Hematopoietic multipotent progenitor cell (in vitro differentiated cells): ENCODE results near the gene PABPN1L. TPM values are rescaled to one million over a fixed set of nuclear protein-coding genes. Genes with fewer than 3 reads are reported as not detected.
A peak's percentile ranks its signal among the peaks of the same experiment; 100 is the strongest.

ENCODE experiments used
- DNase-seq, 3 donors: peaks; one replicate each; pipeline ENCODE4 v3.0.0-alpha.2; 2011 to 2015; ENCODE audit warnings: low read depth in 2 of 3, low spot score in 2 of 3
- total RNA-seq: library from RNA; depleted of rRNA; stranded (reverse); fragments of >200 nt; gene quantifications from one replicate; pipeline ENCODE4 v1.2.3, GENCODE V29; 2012

PABPN1L gene
- total RNA-seq, 1 donor: 0.54 TPM

DNA sequence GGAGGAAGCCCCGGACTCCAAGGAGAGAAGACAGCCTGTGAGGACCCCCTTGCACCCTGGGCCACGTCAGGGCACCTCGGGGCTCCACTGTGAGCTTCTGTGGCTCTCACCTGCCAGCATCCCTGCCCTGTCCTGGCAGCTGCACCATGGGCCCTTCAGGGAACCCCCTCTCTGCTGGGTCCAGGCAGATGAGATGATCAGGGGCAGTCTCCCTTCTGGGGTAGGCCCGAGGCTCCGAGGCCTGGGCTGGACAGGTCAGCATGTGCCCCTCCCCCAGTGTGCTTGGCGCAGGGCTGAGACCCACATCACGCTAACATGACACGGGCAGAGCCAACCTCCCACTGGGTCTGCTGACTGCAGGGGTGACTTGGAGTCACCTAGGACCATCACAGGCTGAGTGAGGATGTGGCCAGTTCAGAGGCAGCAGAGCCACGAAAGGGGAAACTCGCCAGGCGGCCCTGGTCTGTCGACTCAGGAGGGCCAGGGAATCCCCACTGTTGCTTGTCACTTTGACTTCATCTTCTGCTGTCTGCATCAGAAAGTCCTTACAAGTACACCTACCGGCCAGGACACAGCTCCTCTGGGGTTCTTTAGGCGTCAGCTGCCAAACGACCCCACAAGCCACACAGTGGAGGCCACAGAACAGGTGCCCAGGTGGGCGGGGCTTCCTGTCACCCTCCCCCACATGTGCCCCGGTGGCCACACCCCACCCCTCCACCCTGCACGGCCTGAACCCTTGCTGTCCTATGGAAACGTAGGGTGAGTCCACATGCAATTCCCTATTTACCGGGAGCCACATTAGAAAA, 12.0 kb downstream of the PABPN1L start:
- peak in 2 of 3 donors; percentile 33 to 39 for DNase-seq

DNA sequence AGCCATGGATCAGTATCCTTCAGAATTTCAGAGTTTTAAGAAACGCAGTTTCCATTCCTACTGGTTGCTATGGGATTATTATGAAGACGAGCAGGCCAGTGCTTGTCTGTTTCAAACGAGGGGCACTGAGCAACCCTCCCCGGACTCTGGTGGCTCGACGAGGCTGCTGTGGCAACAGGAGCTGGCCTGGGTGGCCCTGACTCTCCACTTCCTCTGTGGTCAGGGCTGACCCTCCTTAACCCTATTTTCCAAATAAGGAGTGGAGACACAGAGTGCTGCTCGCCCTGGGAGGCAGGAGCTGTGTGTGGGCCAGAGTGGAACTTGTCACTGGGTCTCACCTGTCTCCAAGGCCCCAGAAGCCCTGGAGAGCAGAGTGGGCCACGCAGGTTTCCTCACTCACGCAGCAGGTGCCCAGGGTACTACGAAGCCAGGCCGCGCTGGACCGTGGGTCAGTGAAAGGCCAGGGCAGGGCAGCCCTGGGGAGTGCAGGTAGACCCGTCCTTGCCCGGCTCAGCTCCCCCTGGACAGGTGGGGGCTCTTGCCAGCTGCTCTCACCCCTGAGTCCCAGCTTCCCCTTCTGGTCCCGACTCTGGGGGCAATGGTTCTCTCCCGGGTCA, 13.0 kb downstream of the PABPN1L start:
- DNase-seq: no peak

DNA sequence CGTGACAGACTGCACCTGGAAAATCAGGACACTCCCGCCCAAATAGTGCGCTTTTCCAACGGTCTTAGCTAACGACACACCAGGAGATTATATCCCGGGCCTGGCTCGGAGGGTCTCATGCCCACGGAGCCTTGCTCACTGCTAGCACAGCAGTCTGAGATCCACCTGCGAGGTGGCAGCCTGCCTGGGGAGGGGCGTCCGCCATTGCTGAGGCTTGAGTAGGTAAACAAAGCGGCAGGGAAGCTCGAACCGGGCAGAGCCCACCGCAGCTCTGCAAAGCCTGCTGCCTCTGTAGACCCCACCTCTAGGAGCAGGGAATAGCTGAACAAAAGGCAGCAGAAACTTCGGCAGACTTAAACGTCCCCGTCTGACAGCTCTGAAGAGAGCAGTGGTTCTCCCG, 14.8 kb downstream of the PABPN1L start:
- no peak for DNase-seq

DNA sequence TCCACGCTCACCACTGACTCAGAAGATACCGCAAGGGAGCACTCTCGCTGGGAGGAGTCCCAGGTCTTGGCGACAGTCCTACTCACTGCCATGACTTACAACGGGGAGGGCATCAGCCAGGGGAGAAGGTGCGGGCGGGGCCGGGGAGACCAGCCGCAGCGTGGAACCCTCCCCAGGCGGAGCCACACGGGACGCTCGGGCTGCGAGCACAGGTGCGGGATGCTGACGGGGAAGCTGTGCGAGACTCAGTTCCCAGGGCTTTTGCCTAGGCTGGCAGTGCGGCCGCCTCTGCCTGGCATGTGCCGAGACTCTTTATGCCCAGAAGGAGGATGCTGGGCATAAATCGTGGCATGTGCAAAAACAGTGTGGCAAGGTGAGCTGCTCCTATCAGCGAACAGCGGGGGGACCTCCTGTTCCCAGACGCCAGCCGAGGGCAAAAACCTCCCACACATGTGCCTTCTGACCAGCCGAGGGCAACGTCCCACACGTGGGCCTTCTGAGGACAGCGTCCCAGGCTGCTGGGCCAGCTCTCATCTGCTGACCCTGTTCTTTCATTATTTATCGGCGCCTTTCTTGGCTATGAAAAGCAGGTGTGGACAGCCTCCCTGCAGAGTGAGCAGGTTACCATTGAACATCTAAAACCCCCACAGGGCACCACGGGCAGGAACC, 15.8 kb downstream of the PABPN1L start:
- DNase-seq: no peak

DNA sequence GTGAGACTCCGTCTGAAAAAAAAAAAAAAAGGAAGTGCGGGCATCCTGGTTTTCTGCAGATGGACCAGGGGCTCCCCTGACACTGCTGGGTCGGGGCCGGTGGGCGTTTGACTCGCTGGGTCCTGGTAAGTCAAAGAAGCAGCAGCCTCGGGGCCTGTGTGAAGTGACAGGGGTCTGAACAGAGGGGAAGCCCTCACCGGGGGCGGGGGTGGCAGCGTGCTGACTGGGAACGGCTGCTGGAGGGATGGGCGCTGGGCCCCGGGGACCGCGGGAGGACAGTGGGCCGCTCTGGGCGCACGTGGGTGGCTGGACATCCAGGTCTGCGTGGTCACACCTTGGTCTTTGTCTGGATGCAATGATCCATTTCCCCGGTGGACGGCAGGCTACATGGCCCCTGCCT, 17.9 kb downstream of the PABPN1L start:
- DNase-seq: no peak

DNA sequence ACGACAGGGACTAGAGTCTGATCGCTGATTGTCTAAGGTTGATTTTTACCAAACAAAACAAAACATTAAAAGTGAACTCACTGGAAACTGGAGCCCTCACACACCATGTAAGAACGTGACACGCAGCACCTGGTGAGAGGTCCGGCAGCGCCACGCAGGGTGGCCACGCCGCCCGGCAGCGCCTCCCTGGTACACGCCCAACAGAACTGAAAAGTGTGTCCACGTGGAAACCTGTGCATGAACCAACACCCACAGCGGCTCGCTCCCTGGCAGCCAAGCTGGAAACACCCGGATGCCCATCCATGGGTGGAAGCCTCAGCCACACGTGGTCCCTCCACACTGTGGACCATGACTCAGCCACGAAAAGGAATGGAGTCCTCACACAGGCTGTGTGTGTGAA, 18.8 kb downstream of the PABPN1L start:
- DNase-seq: no peak

DNA sequence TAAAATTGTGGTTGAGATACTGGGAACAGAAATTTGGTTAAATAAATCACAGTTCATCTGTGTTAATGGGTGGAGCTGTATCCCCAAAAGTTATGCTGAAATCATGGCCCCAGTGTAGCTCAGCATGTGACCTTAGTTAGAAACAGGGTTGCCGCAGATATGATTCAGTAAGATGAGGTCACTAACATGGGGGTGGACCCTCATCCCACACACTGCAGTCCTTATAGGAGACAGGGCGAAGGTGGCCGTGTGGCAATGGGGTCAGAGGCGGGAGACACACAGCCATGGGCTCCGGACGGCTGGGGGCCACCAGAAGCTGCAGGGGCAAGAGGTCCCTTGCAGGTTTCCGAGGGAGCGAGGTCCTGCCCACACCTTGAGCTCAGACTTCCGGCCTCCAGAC, 20.4 kb downstream of the PABPN1L start:
- no peak for DNase-seq

DNA sequence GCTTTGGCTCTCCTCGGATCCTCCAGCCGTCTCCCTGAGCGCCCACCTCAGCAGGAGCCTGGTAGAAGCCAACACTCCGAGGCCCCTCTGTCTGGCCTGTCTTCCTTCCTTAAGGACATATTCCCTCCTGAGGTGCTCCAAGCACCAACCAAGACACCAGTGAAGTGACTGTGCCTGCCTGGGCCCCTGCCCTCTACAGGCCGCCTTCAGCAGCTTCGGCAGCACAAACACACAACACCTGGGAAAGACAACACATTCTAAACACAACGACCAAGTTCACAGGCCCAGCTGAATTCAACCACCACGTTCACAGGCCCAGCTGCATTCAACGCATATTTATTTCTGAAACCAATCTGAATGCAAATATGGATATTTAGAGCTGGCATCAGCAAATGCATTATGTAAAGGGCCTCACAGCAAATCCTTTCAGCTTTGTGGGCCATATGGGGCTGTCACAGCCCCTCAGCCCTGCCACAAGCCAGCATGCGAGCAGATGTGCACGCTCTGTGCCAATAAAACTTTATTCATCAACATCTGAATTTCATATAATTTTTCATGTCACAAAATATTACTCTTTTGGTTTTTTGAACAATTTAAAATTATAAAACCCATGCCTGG, 21.9 kb downstream of the PABPN1L start:
- no peak for DNase-seq

DNA sequence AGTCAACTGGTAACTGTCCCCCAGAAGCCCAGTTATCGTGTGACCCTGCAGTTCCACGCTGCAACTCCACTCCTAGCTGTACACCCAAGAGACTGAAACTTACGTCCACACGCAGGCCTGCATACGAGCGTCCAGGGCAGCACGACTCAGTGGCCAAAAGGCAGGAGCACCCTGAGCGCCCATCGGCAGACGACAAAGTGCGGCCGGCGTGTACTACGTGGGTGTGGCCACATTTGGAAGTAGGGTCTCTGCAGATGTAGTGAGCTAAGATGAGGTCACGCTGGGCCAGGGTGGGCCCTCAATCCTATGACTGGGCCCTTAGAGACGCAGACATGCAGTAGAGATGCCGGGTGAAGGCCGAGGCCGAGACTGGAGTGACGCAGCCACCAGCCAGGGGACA, 23.2 kb downstream of the PABPN1L start:
- DNase-seq: no peak

DNA sequence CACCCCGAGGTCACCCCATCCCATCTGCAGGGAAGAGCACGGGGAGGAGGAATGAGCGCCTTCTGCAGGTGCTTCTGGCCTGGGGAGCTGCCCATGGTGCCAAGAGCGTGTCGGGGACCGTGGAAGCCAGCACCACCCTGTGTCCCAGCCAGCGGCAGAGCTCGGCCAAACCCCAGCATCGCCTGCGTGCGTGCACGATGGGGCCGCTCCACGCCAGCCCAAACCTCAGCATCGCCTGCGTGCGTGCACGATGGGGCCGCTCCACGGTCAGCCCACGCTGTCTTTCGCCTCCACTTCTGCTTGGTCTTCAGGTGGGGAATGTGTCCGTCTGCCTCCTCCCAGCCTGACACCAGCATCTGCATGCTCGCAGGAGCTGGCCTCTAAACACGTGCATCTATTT, 23.7 kb downstream of the PABPN1L start:
- DNase-seq: no peak

DNA sequence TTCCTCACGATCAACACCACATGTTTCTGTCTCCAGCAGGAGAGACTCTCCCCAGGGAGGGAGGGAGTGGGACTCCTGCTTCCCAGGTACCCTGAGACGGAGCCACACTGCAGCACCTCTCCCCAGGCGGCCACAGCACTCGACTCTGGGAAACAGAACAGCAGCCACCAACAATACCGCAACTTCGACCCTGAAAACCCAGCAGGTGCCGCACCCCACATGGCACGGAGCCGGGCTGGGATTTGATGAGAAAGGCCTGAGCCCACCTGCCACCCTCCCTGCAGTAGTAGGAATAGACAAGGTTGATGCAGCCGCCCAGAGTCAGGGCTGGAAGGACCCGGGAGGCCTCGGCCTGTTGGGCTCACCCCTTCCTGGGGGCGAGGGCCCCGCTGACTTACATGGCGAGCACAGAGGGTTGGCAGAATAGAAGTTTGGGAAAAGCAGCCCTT, 24.1 kb downstream of the PABPN1L start:
- no peak for DNase-seq

DNA sequence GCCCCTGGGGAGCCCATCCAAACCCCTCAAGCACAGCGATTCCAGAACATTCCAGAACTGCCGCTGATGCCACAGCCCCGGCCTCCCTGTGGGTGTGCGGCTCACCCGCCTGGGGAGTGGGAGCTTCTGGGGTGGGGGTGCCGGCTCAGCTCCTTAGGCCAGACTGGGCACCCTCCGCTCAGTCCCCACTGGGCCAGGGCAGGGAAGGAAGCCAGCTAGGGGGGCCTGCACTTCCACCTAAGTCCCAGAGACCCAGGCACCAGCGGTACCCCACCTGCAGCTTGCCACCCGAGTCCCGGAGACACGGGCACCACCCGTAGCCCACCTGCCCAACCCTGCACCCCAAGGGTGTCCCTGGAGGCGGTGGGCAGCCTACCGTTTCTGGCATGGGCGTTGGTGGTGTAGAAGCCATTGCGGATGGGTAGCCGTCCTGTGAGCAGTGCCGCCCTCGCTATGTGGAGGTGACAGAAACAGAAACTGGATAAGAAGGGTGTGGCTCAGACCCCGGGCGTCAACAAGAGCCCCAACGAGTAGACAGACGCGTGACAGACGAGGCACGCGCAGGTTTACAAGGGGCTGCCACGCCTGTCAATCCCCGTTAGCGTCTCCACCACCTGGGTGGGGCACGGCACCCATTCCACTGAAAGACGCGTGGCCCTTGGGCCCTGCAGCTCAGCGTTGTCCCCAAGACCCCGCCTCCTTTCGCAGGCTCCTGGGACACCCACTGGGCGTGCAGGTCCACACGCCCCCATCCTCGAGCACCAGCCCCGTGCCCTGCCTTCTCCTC, 24.7 kb downstream of the PABPN1L start:
- no peak for DNase-seq

DNA sequence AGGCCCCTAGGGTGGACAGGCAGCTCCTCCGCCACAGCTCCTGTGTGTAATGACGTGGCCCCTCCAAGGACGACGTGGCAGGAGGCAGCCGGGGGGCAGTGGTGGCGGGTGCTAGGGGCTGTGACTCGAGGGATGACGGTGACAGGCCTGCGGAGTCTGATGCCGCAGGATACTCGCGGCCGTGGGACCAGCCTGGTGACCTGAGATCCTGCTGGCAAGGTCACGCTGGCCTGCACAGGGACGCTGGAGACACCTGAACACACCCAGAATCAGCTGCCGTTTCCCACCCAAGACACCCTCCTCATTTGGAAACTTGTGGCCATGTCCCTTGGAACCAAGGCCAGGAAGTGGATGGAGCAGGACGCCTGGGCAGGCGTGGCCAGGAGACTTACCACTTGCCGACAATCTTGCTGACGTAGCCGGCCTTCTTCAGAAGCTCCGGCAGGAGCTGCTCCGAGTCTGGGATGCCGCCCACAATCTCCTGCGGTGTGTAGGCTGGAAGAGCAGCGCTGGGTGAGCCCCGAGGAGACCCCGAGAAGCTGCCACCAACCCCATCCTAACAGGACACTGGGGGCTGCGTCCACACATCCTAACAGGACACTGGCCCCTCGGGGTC, 25.8 kb downstream of the PABPN1L start:
- DNase-seq: no peak

DNA sequence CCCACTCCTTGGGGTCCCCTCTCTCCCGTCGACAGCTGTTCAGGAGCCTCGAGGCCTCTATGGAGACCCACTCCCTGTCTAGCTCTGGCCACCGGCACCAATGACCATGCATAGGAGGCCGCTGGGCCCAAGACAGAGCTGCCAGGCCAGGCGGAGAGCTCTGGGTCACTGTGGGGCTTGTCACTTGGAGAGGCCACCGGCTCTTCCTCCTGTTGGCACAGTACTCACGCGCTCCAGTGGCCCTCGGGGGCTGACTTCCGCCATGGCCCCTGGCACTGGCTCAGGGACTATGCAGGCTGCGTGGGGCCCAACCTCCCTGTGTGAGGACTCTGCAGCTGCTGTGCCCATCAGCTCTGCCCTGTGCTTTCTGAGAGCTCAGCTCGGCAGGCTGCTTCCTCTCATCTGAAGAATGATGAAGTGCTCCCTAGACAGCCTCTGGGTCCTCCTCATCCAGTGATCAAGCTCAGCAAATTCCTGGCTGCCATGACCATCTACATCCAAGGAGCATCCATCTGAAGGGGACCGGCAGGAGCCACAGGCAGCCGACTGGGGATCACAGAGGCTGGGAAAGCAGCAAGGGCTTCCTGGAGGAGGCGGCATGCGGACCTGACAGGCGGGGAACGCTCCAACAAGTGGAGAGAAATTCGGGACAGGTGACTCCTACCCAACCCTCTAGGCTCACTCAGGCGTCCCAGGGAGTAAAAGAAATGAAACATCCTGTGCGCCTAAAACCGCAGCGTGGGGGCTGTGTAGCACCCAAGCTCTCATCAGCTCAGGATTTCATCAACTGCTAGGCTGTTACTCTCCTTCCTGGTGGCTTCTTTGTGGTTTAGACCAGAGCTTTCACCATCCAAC, 26.5 kb downstream of the PABPN1L start:
- no peak for DNase-seq

DNA sequence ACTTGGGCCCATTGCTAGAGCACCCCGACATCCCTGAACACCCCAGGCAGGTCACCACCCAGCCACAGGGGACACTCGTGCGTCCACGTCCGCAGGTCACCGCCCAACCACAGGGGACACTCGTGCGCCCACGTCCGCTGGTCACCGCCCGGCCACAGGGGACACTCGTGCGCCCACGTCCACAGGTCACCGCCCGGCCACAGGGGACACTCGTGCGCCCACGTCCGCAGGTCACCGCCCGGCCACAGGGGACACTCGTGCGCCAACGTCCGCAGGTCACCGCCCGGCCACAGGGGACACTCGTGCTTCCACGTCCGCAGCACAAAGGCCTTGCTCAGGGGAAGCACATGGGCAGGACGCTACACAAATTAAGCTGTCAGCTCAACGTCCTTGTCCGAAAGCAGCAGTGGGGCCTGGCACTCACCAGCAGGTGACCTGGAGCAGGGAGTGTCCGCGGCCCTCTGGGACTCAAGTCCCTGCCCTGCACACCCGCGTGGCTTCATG, 27.4 kb downstream of the PABPN1L start:
- DNase-seq: no peak

DNA sequence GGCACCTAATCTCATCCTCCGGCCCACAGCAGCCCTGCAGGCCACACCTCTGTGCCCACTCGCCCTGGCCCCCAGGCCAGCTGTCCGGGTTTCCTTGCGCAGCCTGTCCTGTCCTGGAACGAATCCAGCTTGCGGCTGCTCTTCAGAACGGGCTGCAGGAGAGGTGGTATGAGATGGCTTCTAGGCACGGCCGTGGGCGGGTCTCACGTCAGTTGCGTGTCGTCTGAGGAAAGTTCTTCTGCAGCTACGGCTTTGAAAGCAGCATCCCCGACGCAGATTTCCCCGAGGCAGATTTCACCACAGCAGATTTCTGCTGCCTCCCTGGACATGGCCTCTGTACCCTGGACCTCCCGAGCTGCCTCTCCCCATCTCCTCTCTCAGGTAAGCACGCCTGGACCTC, 27.9 kb downstream of the PABPN1L start:
- no peak for DNase-seq

DNA sequence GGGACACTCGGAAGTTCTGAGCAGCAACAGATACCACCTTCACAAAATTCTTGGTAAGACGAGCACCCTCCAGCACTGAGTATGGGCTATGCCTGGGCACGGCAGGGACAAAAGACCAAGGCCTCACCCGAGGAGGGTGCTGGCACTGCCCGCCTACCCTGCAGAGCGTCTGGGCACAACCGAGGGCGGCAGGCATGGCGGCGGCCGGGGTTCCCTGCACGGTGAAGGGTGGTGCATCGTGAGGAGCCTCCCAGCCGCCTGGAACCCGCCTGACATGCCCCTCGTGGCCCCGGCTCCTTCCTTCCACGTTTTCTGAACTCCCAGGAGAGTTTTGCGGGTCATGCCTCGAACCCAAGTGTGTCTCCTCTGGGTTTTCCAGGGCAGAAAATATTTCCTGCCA, 28.7 kb downstream of the PABPN1L start:
- DNase-seq: no peak

DNA sequence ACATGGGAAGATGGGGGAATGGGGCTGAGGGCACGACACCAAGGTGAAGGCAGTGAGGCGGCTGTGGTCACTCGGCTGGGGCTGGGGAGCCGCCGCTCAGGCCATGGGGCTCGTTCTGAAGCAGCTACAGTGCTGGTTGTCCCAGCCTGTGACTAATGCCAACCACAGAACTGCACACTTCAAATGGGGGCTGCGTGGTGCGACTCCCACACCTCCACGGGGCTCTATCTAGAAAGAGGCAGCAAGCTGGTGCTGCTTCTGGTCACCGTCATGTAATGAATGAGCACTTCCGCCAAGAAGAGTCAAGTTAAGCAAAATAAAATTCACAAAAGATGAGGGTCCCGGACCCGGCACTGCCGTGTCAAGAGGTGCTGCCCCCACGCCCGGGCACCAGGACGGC, 29.7 kb downstream of the PABPN1L start:
- DNase-seq: no peak

DNA sequence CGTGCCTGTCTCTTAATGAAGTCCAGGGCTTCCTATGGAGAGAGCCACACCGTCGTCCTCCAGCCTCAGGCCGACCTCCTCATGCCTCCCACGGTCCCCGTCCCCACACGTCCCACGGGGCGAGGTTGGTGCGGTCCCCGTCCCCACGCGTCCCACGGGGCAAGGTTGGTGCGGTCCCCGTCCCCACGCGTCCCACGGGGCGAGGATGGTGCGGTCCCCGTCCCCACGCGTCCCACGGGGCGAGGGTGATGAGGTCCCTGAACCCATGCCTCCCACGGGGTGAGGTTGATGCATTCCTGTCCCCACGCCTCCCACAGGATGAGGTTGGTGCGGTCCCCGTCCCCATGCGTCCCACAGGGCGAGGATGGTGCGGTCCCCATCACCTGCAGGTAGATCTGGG, 30.6 kb downstream of the PABPN1L start:
- no peak for DNase-seq
